GM18526 (cell line): Measurements from ENCODE around the gene C1QTNF3.

Experiments used
- POLR2A ChIP-seq: IDR thresholded peaks from 3 replicates; pipeline ENCODE4 v1.6.1; 2011; ENCODE audit not compliant: insufficient read length; ENCODE audit errors: extremely low read depth

The C1QTNF3 gene, protein sequence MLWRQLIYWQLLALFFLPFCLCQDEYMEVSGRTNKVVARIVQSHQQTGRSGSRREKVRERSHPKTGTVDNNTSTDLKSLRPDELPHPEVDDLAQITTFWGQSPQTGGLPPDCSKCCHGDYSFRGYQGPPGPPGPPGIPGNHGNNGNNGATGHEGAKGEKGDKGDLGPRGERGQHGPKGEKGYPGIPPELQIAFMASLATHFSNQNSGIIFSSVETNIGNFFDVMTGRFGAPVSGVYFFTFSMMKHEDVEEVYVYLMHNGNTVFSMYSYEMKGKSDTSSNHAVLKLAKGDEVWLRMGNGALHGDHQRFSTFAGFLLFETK

GRCh38 chr5:34043099-34043876 is at the start of gene C1QTNF3:
TSS of gene C1QTNF3 (minus strand) at chr5:34043213. CDS start at chr5:34043125, 88 bp downstream.
- no peak for TF ChIP-seq POLR2A

DNA sequence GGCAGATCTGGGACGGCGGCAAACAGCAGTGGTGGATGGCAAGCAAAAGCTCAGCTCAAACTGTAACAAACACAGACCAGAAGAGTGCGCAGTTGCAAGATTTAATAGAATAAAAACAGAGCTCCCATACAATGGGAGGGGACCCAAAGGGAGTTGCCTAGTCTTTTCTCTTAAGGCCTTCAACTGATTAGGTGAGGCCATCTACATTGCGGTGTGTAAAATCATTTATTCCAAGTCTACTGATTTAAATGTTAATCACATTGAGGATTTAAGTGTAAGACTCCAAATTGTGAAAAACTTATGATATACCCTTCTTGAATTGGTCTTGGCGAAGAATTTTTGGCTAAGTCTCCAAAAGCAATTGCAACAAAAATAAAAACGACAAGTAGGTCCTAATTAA is 21.6 kb upstream of the C1QTNF3 start:
- TF ChIP-seq POLR2A = no peak

- no peak for TF ChIP-seq POLR2A
Measured at GRCh38 chr5:34062419-34062818, 19.4 kb upstream of the C1QTNF3 start.

GRCh38 chr5:34061993-34062392 is 19.0 kb upstream of the C1QTNF3 start:
- TF ChIP-seq POLR2A = no peak

DNA sequence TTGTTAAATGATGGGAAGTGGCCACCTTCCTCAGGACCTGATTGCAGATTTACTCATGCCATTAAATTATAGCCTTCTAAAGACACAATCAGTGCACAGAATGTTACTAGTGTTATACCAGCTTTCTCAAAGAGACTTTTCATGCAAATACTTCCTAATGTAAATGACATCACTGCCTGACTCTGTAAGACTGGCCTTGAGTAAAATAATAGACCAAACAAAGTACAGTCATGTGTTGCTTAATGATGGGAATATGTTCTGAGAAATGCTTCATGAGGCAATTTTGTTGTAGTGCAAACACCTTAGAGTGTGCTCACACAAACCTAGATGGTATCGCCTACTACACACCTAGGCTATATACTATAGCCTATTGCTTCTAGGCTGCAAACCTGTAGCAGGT is 17.0 kb upstream of the C1QTNF3 start:
- no peak for TF ChIP-seq POLR2A

DNA sequence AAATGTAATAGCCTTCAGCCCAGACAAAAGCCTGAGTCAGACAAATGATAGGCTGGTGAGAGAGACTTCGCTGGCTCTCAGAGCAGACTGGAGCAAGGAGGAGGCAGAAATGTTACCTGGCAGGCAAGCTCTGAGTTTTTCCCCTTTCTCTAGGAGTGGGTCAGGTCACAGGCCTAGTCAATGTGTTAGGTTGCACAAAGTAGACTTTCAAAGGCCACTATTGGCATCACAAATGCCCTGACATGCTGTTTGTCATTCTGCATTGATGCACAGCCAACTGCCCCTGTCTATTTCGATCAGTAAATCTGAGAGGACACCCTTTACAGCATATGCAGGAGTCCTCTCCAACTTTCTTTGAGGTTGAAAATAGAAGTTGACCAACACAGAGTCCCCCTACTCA is 15.5 kb upstream of the C1QTNF3 start:
- no peak for TF ChIP-seq POLR2A

GRCh38 chr5:34057569-34057968 is 14.6 kb upstream of the C1QTNF3 start:
- no peak for TF ChIP-seq POLR2A

DNA sequence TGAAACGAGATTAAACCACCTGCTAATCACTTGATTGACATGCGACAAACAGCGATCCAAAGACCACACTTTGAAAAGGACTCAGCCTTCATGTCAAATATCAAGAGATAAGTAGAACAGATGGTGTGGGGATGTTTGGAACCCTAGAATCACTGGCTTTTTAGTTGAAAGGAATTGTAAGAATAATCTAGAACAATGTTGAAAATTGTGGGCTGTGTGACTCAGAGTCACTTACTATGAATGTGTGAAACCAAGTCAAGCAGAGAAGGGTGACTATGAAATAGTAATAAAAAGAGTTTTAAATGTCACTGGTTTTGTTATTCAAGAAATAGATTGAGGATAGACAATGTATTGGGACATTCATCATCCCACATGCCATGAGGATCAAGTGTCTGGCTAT is 14.1 kb upstream of the C1QTNF3 start:
- no peak for TF ChIP-seq POLR2A

- TF ChIP-seq POLR2A = no peak
Measured at GRCh38 chr5:34055667-34056066, 12.7 kb upstream of the C1QTNF3 start.

DNA sequence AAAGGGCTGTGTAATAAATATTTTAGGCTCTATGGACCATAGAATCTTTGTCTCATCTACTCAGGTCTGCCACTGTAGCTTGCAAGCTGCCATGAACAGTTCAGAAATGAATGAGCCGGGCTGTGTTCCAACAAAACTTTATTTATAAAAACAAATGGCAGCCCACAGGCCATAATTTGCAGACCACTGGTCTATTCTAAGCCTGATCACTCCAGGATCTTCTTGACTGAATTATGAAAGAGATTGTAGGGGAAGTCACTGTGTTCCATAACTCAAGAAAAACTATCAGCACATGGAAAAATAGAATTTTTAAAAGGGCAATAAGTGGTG is 11.4 kb upstream of the C1QTNF3 start:
- TF ChIP-seq POLR2A = no peak

GRCh38 chr5:34053571-34054399 is 10.8 kb upstream of the C1QTNF3 start:
- no peak for TF ChIP-seq POLR2A

- TF ChIP-seq POLR2A = no peak
Measured at GRCh38 chr5:34053133-34053532, 10.1 kb upstream of the C1QTNF3 start.

DNA sequence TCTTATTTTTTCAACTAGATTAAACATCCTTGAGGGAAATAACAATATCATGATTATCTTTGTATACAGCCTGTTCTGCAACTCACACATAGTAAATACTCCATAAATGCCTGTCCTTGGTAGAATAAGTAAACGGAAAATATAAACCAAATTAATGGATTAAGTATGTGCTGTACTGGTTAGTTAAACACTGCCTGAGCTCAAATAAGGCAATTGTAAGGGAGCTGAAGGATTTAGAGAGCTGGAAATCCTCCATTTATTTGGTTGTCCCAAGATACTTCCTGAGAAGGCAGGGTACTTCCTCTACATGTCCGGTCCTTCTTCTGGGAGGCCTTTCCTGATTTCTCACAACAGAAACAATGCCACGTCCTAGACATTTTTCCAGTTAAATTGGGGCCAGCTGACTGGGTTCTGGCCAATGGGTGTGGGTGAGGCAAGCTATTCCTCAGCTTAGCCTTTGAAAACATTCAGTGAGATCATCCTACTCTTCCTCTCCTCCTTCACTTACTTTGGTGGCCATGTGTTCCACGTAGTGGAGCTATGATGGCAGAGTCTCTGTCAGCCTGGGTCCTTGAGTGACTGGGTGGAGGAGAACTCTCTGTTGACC is 8.5 kb upstream of the C1QTNF3 start:
- TF ChIP-seq POLR2A = no peak

GRCh38 chr5:34047774-34048572 is 5.0 kb upstream of the C1QTNF3 start:
- no peak for TF ChIP-seq POLR2A

DNA sequence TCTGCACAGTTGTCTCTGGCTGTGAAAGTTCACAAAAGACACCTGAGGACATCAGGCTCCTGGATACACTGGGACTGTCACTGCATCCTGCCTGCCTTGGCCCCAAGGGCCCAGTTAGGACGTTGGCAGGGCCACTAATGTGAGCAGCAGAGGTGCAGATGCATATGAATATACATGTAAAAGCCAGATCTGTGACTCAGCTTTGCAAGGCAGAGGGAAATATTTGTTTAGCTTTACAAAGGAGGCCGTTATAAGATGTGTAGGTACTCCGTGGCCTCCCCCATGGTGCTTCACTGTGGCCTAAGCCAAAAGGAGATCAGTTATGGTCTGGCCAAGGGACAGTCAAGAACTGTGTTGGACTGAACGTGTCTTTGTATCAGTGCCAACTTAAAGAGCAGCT is 4.1 kb upstream of the C1QTNF3 start:
- TF ChIP-seq POLR2A = no peak
